Measurements from ENCODE around the gene RAPGEF1. TPM values are rescaled to one million over a fixed set of nuclear protein-coding genes. Genes with fewer than 3 reads are reported as not detected.

The RAPGEF1 gene
- total and polyA plus RNA-seq, 2 experiments from 2014 or later, result 9.9 to 82.8 TPM

- Histone ChIP-seq H2AFZ (no peak overlapping the region), H3K36me3 (ENCODE audit: insufficient read depth) (no peaks in the 10 kb centered on the region), H3F3A (replicated peaks; ENCODE audit: low read depth) (no peaks in the 10 kb centered on the region), H3K9me2 (ENCODE audit: insufficient read depth) (no peaks in the 10 kb centered on the region), H3K79me2 (replicated peaks; ENCODE audit: insufficient read depth) (peaks cover 69% of the 10 kb centered on the region), H3K27me3 (ENCODE audit: insufficient read depth) (no peaks in the 10 kb centered on the region), H3K4me2 (peak overlapping the region; percentile 9; the same call in 1 of the 2 replicates), H3K27ac (ENCODE audit: low read depth) (no peak overlapping the region), H3K4me1 (ENCODE audit: insufficient read depth) (peaks cover 78% of the 10 kb centered on the region), H4K20me1 (replicated peaks; ENCODE audit: insufficient read depth) (no peaks in the 10 kb centered on the region), H3K4me3 (no peak overlapping the region)
- Mint-ChIP-seq H3K4me1 (peaks cover 86% of the 10 kb centered on the region), H3K9me3 (no peaks in the 10 kb centered on the region; the same call in 2 of the 3 replicates), H3K27me3 (ENCODE audit: insufficient read depth, low read depth, poor library complexity) (peaks cover 6% of the 10 kb centered on the region), H3K36me3 (ENCODE audit: low read depth) (no peaks in the 10 kb centered on the region), H3K27ac (peak overlapping the region; percentile 36; the same call in 1 of the 2 replicates), H3K4me3 (no peak overlapping the region)
- no peak for DNase-seq (ENCODE audit: low spot score)
- no peak for ATAC-seq
- TF ChIP-seq JUNB (IDR thresholded peaks at IDR 0.05; ENCODE audit: unreplicated experiment), result no peak
- TF ChIP-seq POLR2AphosphoS5 (IDR thresholded peaks at IDR 0.05; ENCODE audit: low read depth), result no peak
- no peak for TF ChIP-seq NANOG (IDR thresholded peaks at IDR 0.05; ENCODE audit: borderline replicate concordance)
- TF ChIP-seq ZNF331 (CRISPR knock-in tag; IDR thresholded peaks at IDR 0.05; ENCODE audit: low read depth), result no peak
- TF ChIP-seq CTCF (conservative IDR thresholded peaks at IDR 0.05; ENCODE audit: low read depth in 2 of 2), result no peak
- TF ChIP-seq, protein P1, sequence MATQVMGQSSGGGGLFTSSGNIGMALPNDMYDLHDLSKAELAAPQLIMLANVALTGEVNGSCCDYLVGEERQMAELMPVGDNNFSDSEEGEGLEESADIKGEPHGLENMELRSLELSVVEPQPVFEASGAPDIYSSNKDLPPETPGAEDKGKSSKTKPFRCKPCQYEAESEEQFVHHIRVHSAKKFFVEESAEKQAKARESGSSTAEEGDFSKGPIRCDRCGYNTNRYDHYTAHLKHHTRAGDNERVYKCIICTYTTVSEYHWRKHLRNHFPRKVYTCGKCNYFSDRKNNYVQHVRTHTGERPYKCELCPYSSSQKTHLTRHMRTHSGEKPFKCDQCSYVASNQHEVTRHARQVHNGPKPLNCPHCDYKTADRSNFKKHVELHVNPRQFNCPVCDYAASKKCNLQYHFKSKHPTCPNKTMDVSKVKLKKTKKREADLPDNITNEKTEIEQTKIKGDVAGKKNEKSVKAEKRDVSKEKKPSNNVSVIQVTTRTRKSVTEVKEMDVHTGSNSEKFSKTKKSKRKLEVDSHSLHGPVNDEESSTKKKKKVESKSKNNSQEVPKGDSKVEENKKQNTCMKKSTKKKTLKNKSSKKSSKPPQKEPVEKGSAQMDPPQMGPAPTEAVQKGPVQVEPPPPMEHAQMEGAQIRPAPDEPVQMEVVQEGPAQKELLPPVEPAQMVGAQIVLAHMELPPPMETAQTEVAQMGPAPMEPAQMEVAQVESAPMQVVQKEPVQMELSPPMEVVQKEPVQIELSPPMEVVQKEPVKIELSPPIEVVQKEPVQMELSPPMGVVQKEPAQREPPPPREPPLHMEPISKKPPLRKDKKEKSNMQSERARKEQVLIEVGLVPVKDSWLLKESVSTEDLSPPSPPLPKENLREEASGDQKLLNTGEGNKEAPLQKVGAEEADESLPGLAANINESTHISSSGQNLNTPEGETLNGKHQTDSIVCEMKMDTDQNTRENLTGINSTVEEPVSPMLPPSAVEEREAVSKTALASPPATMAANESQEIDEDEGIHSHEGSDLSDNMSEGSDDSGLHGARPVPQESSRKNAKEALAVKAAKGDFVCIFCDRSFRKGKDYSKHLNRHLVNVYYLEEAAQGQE (IDR thresholded peaks at IDR 0.05; ENCODE audit: unreplicated experiment), result no peak
- TF ChIP-seq, protein P2, sequence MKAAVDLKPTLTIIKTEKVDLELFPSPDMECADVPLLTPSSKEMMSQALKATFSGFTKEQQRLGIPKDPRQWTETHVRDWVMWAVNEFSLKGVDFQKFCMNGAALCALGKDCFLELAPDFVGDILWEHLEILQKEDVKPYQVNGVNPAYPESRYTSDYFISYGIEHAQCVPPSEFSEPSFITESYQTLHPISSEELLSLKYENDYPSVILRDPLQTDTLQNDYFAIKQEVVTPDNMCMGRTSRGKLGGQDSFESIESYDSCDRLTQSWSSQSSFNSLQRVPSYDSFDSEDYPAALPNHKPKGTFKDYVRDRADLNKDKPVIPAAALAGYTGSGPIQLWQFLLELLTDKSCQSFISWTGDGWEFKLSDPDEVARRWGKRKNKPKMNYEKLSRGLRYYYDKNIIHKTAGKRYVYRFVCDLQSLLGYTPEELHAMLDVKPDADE (IDR thresholded peaks at IDR 0.05), result no peak
- no peak for TF ChIP-seq EZH2phosphoT487 (IDR thresholded peaks at IDR 0.05; ENCODE audit: unreplicated experiment)
- TF ChIP-seq ZNF462 (CRISPR knock-in tag; IDR thresholded peaks at IDR 0.05), result no peak
- no peak for TF ChIP-seq CREB1 (CRISPR knock-in tag; IDR thresholded peaks at IDR 0.05; ENCODE audit: low read depth)
- no peak for TF ChIP-seq EZH2 (IDR thresholded peaks at IDR 0.05; ENCODE audit: low read depth, unreplicated experiment)
- TF ChIP-seq ZNF114 (CRISPR knock-in tag; IDR thresholded peaks at IDR 0.05), result no peak
- TF ChIP-seq STAT1 (IDR thresholded peaks at IDR 0.05; ENCODE audit: unreplicated experiment), result no peak
Measured at GRCh38 chr9:131700076-131700475, 39.8 kb downstream of the RAPGEF1 start.
